Pancreas (tissue), 10 donors: ENCODE results near the gene XBP1. TPM values are rescaled to one million over a fixed set of nuclear protein-coding genes. Genes with fewer than 3 reads are reported as not detected.
A peak's percentile ranks its signal among the peaks of the same experiment; 100 is the strongest.

ENCODE experiments used
- ATAC-seq, 4 donors: fragments of 200-7000 bp; cut with Tn5 transposase; one replicate each; pipeline versions ENCODE4 v1.8.0 to v1.9.1; 2020; ENCODE audit warnings: mild to moderate bottlenecking in 4 of 4, moderate library complexity in 4 of 4
- DNase-seq, 6 donors: peaks; one replicate each; pipeline ENCODE4 v3.0.0-alpha.2; 2020
- FAIRE-seq: peaks from 2 replicates; lab custom pipeline; 2012; peaks lifted over from hg19 to GRCh38; lab: Jason Lieb, UNC
- H3K27ac ChIP-seq, 4 donors: fragments of 200-600 bp; sonication (generic); 1 replicate in 3 of 4; 2 replicates in 1 of 4; pipeline versions ENCODE4 v1.5.0 to v1.8.0; 2020
- H3K27me3 ChIP-seq, 4 donors: fragments of 200-600 bp; one replicate each; pipeline ENCODE4 v1.8.0; 2021
- H3K36me3 ChIP-seq, 3 donors: fragments of 200-600 bp; sonication (generic) in 1 of 3; one replicate each; pipeline versions ENCODE4 v1.5.0 to v1.8.0; 2020 to 2021
- H3K4me1 ChIP-seq, 3 donors: fragments of 200-600 bp; one replicate each; pipeline ENCODE4 v1.8.0; 2021
- H3K4me3 ChIP-seq, 4 donors: fragments of 200-600 bp; sonication (generic) in 2 of 4; one replicate each; pipeline versions ENCODE4 v1.5.0 to v1.8.0; 2020 to 2021
- H3K9me3 ChIP-seq, 4 donors: fragments of 200-600 bp; one replicate each; pipeline ENCODE4 v1.8.0; 2021
- CTCF ChIP-seq, 4 donors: fragments of 200-600 bp; sonication (generic) in 3 of 4; IDR thresholded peaks; one replicate each; pipeline versions ENCODE4 v1.5.0 to v1.8.0; 2021; ENCODE audit warnings: antibody characterized with exemption in 4 of 4
- WGBS, 2 donors: extraction: QIAGEN DNeasy Blood & Tissue Kit; methylation state at CpG; one replicate each; pipeline ENCODE4 v1.1.7; 2013; 5-methylcytosine and 5-hydroxymethylcytosine counted together
- intact Hi-C, 3 donors: fragments of 100-400 bp; cut with DNase I; formaldehyde crosslinking; loops; one replicate each; pipeline versions ENCODE4 v1.11.1 to v1.14.2; 2022
- polyA plus RNA-seq, 2 donors: library from polyadenylated mRNA; stranded (reverse); fragments of 200-250 nt; gene quantifications; one replicate each; pipeline ENCODE4 v1.2.3, GENCODE V29; 2013
- total RNA-seq, 6 donors: library from RNA; stranded (reverse); fragmentation: NEBNext Ultra II Directional in 4 of 6; extraction: Animal tissue kit (Norgen Biotek cat#: 25700) in 4 of 6; gene quantifications; one replicate each; pipeline versions ENCODE4 v1.2.1 to v1.2.4, GENCODE V29; 2021 to 2023
- donor health status: healthy with polysubstance abuse.
- donor health status: DM: no; HTN: no; CAD: no; lungs with moderate emphysema.
- donor health status: DM: no; HTN: no; CAD: no.
- donor health status: control.
- donor health status: control.
- donor health status: Bipolar disorder and iron deficiency.
- donor health status: DM: yes; HTN: yes; CAD: no.
- donor health status: DM: no; HTN: no; CAD: no.
- donor health status: DM: no; HTN: no; CAD: no.
- donor health status: DM: yes; HTN: yes; CAD: no.

XBP1 gene
- total and polyA plus RNA-seq, 8 donors: 178 to 974 (median 685) TPM

- Histone ChIP-seq H3K4me3 (peak overlapping the region; percentile 80 to 94 (median 88)), H3K27ac (peak overlapping the region; percentile 97 to 100 (median 100)), H3K9me3 (no peaks in the 10 kb centered on the region), H3K4me1 (peaks cover 0 to 21% (median 0%) of the 10 kb centered on the region in 3 donors), H3K27me3 (no peaks in the 10 kb centered on the region), H3K36me3 (peaks cover 0 to 55% (median 44%) of the 10 kb centered on the region in 3 donors)
- DNase-seq (peak in 1 of 6 donors; percentile 50), FAIRE-seq (no peak), ATAC-seq (no peak)
- TF ChIP-seq CTCF (IDR thresholded peaks at IDR 0.05): no peak
- intact Hi-C loops: no loop called here
- 35 to 37% methylated on average over 5 of the region's 5 CpGs for WGBS, 2 donors
These were observed 4.2 kb downstream of the XBP1 start for GRCh38 chr22:28795932-28796856.

- intact Hi-C loops: no loop called here
- ATAC-seq (peak in 1 of 4 donors; percentile 7), DNase-seq (peak in 2 of 6 donors; percentile 42 to 49), FAIRE-seq (no peak)
- peak overlapping the region; percentile 80 to 94 (median 88) for H3K4me3 ChIP-seq
- peaks cover 0 to 21% (median 0%) of the 10 kb centered on the region in 3 donors for H3K4me1 ChIP-seq
- no peaks in the 10 kb centered on the region for H3K9me3 ChIP-seq
- 31 to 33% methylated on average over 6 of the region's 6 CpGs for WGBS, 2 donors
- H3K27me3 ChIP-seq: no peaks in the 10 kb centered on the region
- TF ChIP-seq CTCF (IDR thresholded peaks at IDR 0.05): no peak
- peak overlapping the region in 3 of 4 donors; percentile 97 to 100 (median 99) for H3K27ac ChIP-seq
- peaks cover 0 to 55% (median 44%) of the 10 kb centered on the region in 3 donors for H3K36me3 ChIP-seq
These were observed 5.2 kb downstream of the XBP1 start for GRCh38 chr22:28795071-28795693.

GRCh38 chr22:28793976-28794584, 6.3 kb downstream of the XBP1 start:
- no peak for FAIRE-seq
- WGBS, 2 donors: 33 to 37% methylated on average over 4 of the region's 4 CpGs

More at GRCh38 chr22:28793976-28794584, 6.3 kb downstream of the XBP1 start:
- DNase-seq (no peak), ATAC-seq (peak in 2 of 4 donors; percentile 2 to 6)
- Histone ChIP-seq H3K9me3 (no peaks in the 10 kb centered on the region), H3K27ac (peak overlapping the region in 2 of 4 donors; percentile 97 to 99), H3K36me3 (peaks cover 0 to 53% (median 44%) of the 10 kb centered on the region in 3 donors), H3K4me3 (peak overlapping the region in 3 of 4 donors; percentile 6 to 93 (median 82)), H3K4me1 (peaks cover 0 to 21% (median 0%) of the 10 kb centered on the region in 3 donors), H3K27me3 (no peaks in the 10 kb centered on the region)
- no peak for TF ChIP-seq CTCF (IDR thresholded peaks at IDR 0.05)
- intact Hi-C loops: no loop called here
